Measurements from ENCODE around the gene POLR2J. TPM values are rescaled to one million over a fixed set of nuclear protein-coding genes. Genes with fewer than 3 reads are reported as not detected.

The POLR2J gene
- total and polyA plus RNA-seq, 4 donors: 29.6 to 92.9 (median 63.0) TPM

GRCh38 chr7:102436118-102436517 lies 42.6 kb downstream of the POLR2J start:
- intact Hi-C loops (cut with DNase I): no loop called here
- DNase-seq (no peak), ATAC-seq (ENCODE audit: low FRiP score) (no peak)
- H3K27ac ChIP-seq (ENCODE audit: low read depth in 1 of 2, low read length in 2 of 2): no peak overlapping the region
- no peaks in the 10 kb centered on the region for H3K9me3 ChIP-seq (ENCODE audit: control insufficient read depth, low read length)
- H3K4me3 ChIP-seq (ENCODE audit: low read length in 2 of 2): no peak overlapping the region
- WGBS, 2 donors: 92 to 93% methylated on average over 10 of the region's 10 CpGs
- no peaks in the 10 kb centered on the region for H3K27me3 ChIP-seq (ENCODE audit: control insufficient read depth in 1 of 2, insufficient read depth in 2 of 2, low read length in 1 of 2)
- no peaks in the 10 kb centered on the region for H3K36me3 ChIP-seq (ENCODE audit: control insufficient read depth in 1 of 2, insufficient read depth in 2 of 2, low read length in 1 of 2)
- no peaks in the 10 kb centered on the region for H3K4me1 ChIP-seq (ENCODE audit: control insufficient read depth in 1 of 2, insufficient read depth in 2 of 2, low read length in 2 of 2)

DNA sequence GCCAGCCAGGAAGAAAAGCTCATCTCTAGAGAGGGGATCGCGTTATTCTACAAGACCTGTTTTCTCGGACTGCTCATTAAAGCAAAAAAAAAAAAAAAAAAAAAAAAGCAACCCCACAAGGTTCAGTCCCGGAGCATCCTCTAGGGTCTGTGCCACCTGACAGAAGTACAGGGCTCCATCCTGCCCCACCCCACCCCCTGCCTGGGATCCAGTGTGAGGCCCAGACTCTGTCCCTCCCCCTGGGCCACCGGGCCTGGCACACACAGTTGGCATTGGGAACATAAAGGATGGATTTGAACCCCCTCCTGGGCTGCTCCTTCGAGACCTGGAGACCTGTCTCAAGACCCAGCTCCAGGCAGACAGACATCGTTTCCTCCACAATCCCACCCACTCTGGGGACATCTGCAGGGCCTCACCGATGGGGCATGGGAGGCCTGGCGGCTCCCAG lies 44.7 kb downstream of the POLR2J start:
- ATAC-seq (ENCODE audit: low FRiP score): no peak

GRCh38 chr7:102433219-102434038 lies 45.3 kb downstream of the POLR2J start, which contains the start of gene ORAI2:
TSS of gene ORAI2 (plus strand) at chr7:102433575. CDS start at chr7:102438957, 5,382 bp downstream.
- H3K36me3 ChIP-seq (ENCODE audit: control insufficient read depth in 1 of 2, insufficient read depth in 2 of 2, low read length in 1 of 2): no peaks in the 10 kb centered on the region
- ATAC-seq (ENCODE audit: low FRiP score) (peak; percentile 91), DNase-seq (peak; percentile 90 to 95)
- intact Hi-C loops (cut with DNase I): no loop called here
- H3K27me3 ChIP-seq (ENCODE audit: control insufficient read depth in 1 of 2, insufficient read depth in 2 of 2, low read length in 1 of 2): no peaks in the 10 kb centered on the region
- H3K4me3 ChIP-seq (ENCODE audit: low read length in 2 of 2): peak within 1 kb of the TSS; percentile 54 to 73
- no peaks in the 10 kb centered on the region for H3K9me3 ChIP-seq (ENCODE audit: control insufficient read depth, low read length)
- H3K4me1 ChIP-seq (ENCODE audit: control insufficient read depth in 1 of 2, insufficient read depth in 2 of 2, low read length in 2 of 2): no peaks in the 10 kb centered on the region
- H3K27ac ChIP-seq (ENCODE audit: low read depth in 1 of 2, low read length in 2 of 2): no peak within 1 kb of the TSS
- WGBS, 2 donors: 1% methylated on average over 34 to 90 of the region's 90 CpGs

More for the DNA sequence above, 44.7 kb downstream of the POLR2J start:
- H3K27me3 ChIP-seq (ENCODE audit: control insufficient read depth in 1 of 2, insufficient read depth in 2 of 2, low read length in 1 of 2): no peaks in the 10 kb centered on the region
- no peak overlapping the region for H3K27ac ChIP-seq (ENCODE audit: low read depth in 1 of 2, low read length in 2 of 2)
- DNase-seq: no peak
- no peaks in the 10 kb centered on the region for H3K36me3 ChIP-seq (ENCODE audit: control insufficient read depth in 1 of 2, insufficient read depth in 2 of 2, low read length in 1 of 2)
- H3K4me3 ChIP-seq (ENCODE audit: low read length in 2 of 2): peak overlapping the region; percentile 54 to 73
- H3K4me1 ChIP-seq (ENCODE audit: control insufficient read depth in 1 of 2, insufficient read depth in 2 of 2, low read length in 2 of 2): no peaks in the 10 kb centered on the region
- no peaks in the 10 kb centered on the region for H3K9me3 ChIP-seq (ENCODE audit: control insufficient read depth, low read length)
- 28% methylated on average over 9 of the region's 9 CpGs for WGBS, 2 donors
- intact Hi-C loops (cut with DNase I): no loop called here

GRCh38 chr7:102432442-102433218 lies 46.1 kb downstream of the POLR2J start:
- 24 to 27% methylated on average over 27 of the region's 27 CpGs for WGBS, 2 donors
- no peak for DNase-seq

GRCh38 chr7:102431617-102432298 lies 47.0 kb downstream of the POLR2J start:
- Histone ChIP-seq H3K9me3 (ENCODE audit: control insufficient read depth, low read length) (no peaks in the 10 kb centered on the region), H3K4me3 (ENCODE audit: low read length in 2 of 2) (no peak overlapping the region), H3K27me3 (ENCODE audit: control insufficient read depth in 1 of 2, insufficient read depth in 2 of 2, low read length in 1 of 2) (no peaks in the 10 kb centered on the region), H3K27ac (ENCODE audit: low read depth in 1 of 2, low read length in 2 of 2) (no peak overlapping the region), H3K4me1 (ENCODE audit: control insufficient read depth in 1 of 2, insufficient read depth in 2 of 2, low read length in 2 of 2) (no peaks in the 10 kb centered on the region), H3K36me3 (ENCODE audit: control insufficient read depth in 1 of 2, insufficient read depth in 2 of 2, low read length in 1 of 2) (no peaks in the 10 kb centered on the region)
- ATAC-seq (ENCODE audit: low FRiP score) (no peak), DNase-seq (no peak)
- WGBS, 2 donors: 58 to 66% methylated on average over 17 of the region's 17 CpGs
- intact Hi-C loops (cut with DNase I): no loop called here

More at GRCh38 chr7:102432442-102433218, 46.1 kb downstream of the POLR2J start:
- Histone ChIP-seq H3K27me3 (ENCODE audit: control insufficient read depth in 1 of 2, insufficient read depth in 2 of 2, low read length in 1 of 2) (no peaks in the 10 kb centered on the region), H3K36me3 (ENCODE audit: control insufficient read depth in 1 of 2, insufficient read depth in 2 of 2, low read length in 1 of 2) (no peaks in the 10 kb centered on the region), H3K27ac (ENCODE audit: low read depth in 1 of 2, low read length in 2 of 2) (no peak overlapping the region), H3K4me3 (ENCODE audit: low read length in 2 of 2) (peak overlapping the region; percentile 54 to 73), H3K4me1 (ENCODE audit: control insufficient read depth in 1 of 2, insufficient read depth in 2 of 2, low read length in 2 of 2) (no peaks in the 10 kb centered on the region), H3K9me3 (ENCODE audit: control insufficient read depth, low read length) (no peaks in the 10 kb centered on the region)
- peak; percentile 60 for ATAC-seq (ENCODE audit: low FRiP score)
- intact Hi-C loops (cut with DNase I): no loop called here

DNA sequence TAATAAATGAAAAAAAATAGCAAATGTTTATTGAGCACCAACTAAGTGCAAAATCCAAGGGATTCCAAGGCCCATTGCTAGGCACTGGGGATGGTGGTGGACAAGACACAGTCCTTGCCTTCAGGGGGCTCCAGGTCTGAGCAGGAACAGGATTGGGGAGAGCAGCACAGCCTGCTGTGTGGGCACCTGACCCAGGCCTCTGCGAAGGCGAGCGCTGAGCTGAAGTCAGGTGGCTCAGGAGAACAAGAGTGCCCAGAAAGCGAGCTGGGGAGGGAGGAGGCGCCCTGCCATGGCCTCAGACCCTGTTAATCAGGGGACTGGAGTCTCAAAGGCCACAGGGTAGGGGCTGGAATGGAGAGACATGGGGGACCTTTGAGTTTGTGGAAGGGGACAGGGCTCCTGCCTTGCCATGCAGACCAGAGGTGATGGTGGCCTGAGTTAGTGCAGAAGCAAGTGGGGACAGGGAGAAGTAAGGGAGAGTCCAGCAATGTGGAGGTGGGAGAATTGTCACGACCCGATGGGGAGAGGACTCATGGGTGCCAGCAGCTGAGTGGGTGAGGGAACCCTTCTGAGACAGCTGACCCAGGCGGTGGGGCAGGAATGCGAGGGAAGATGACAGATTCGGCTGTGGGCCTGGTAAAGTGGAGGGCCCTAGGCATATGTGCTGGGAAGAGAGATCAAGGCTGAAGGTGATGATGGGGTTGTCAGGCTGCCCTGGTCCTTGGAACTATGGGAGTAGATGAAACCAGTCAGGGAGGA lies 49.4 kb downstream of the POLR2J start:
- H3K36me3 ChIP-seq (ENCODE audit: control insufficient read depth in 1 of 2, insufficient read depth in 2 of 2, low read length in 1 of 2): peaks cover 0 to 2% of the 10 kb centered on the region in 2 donors
- no peaks in the 10 kb centered on the region for H3K9me3 ChIP-seq (ENCODE audit: control insufficient read depth, low read length)
- intact Hi-C loops (cut with DNase I): no loop called here
- DNase-seq (no peak), ATAC-seq (ENCODE audit: low FRiP score) (no peak)
- no peak overlapping the region for H3K4me3 ChIP-seq (ENCODE audit: low read length in 2 of 2)
- no peaks in the 10 kb centered on the region for H3K27me3 ChIP-seq (ENCODE audit: control insufficient read depth in 1 of 2, insufficient read depth in 2 of 2, low read length in 1 of 2)
- H3K4me1 ChIP-seq (ENCODE audit: control insufficient read depth in 1 of 2, insufficient read depth in 2 of 2, low read length in 2 of 2): no peaks in the 10 kb centered on the region
- 86 to 90% methylated on average over 9 to 10 of the region's 10 CpGs for WGBS, 2 donors
- H3K27ac ChIP-seq (ENCODE audit: low read depth in 1 of 2, low read length in 2 of 2): no peak overlapping the region

- peaks cover 0 to 2% of the 10 kb centered on the region in 2 donors for H3K36me3 ChIP-seq (ENCODE audit: control insufficient read depth in 1 of 2, insufficient read depth in 2 of 2, low read length in 1 of 2)
- no peak overlapping the region for H3K27ac ChIP-seq (ENCODE audit: low read depth in 1 of 2, low read length in 2 of 2)
Measured at GRCh38 chr7:102427019-102427405, 51.7 kb downstream of the POLR2J start.

More at GRCh38 chr7:102427019-102427405, 51.7 kb downstream of the POLR2J start:
- DNase-seq (no peak), ATAC-seq (ENCODE audit: low FRiP score) (no peak)
- H3K27me3 ChIP-seq (ENCODE audit: control insufficient read depth in 1 of 2, insufficient read depth in 2 of 2, low read length in 1 of 2): no peaks in the 10 kb centered on the region
- intact Hi-C loops (cut with DNase I): no loop called here
- no peaks in the 10 kb centered on the region for H3K9me3 ChIP-seq (ENCODE audit: control insufficient read depth, low read length)
- H3K4me3 ChIP-seq (ENCODE audit: low read length in 2 of 2): no peak overlapping the region
- WGBS, 2 donors: 90 to 91% methylated on average over 5 of the region's 5 CpGs
- no peaks in the 10 kb centered on the region for H3K4me1 ChIP-seq (ENCODE audit: control insufficient read depth in 1 of 2, insufficient read depth in 2 of 2, low read length in 2 of 2)

Measured in aorta (tissue), 5 donors.